SKM-1 (cell line): ENCODE results near the gene SOX5.

Experiments
- DNase-seq: peaks from one replicate; lab custom pipeline; 2025; ENCODE audit not compliant: unreplicated experiment; lab: John Stamatoyannopoulos, UW

The SOX5 gene

DNA sequence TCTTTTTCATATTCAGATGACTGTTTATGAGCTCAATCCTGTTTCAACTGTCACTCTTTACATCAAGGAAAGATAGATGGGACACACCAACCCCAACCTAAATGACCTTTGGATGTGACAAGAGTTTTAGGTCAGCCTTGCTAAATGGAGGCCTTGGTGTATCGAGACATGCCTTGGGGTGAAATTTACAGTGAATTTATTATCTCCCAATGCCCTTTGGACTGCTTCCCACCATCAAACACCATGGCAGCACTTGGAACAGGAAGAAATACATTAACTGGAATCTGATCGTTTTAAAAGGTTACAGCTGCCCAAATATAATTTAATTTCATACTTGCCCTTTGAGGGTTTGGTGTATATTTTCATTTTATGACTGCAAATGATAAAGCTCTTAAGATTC, 327.6 kb downstream of the SOX5 start:
- no peak for DNase-seq

- no peak for DNase-seq
Measured at GRCh38 chr12:23618718-23619117, 330.8 kb downstream of the SOX5 start.

- no peak for DNase-seq
Measured at GRCh38 chr12:23617749-23618148, 331.7 kb downstream of the SOX5 start.

DNA sequence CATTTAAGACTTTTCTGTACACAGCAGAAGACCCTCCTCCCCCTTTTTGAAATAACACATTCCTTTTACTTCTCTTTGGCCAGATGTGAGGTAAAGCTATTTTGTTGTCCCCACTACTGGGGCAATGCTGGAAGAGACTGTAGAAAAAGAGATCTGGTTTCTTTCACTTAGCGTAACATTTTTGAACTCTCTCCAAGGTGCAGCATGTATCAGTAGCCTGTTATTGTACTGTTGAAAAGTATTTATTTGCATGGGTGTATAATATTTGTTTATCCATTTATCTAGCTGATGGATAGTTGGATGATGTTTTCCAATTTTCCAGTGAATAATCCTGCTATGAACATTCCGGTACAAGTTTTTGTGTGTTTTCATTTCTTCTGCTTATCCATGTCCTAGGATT, 335.2 kb downstream of the SOX5 start:
- no peak for DNase-seq

DNA sequence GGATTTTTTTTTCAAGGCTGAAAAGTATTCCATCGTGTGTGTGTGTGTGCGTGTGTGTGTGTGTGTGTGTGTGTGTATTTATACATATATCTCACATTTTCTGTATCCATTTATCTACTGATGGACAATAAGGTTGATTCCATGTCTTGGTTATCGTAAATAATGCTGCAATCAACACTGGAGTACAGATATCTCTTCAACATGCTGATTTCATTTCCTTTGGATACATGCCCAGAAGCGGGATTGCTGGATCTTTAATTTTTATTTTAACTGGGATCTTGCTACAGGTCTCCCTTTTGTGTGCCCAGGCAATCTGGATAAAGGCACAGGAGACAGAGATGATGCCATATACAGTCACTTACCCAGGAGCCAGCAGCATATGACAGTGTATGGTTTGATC, 338.1 kb downstream of the SOX5 start:
- DNase-seq: no peak

DNA sequence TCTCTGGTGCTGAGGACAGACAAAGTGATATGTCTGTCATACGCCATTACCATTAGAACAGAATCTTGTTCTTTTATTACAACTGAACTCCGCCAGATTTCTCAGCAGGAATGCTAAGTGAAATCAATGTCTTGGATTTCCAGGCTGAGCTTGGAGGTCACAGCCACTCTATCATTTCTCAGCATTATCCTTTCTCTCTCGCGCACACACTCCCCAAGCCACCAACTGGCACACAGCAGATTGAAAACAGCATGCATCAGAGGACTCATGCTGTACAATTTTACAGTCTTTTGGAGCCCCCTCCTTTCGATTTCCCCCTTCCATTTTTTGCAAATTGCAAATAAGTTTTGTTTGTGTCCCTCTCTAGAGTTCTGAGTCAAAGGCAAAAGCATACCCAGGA, 348.6 kb downstream of the SOX5 start:
- DNase-seq: no peak

DNA sequence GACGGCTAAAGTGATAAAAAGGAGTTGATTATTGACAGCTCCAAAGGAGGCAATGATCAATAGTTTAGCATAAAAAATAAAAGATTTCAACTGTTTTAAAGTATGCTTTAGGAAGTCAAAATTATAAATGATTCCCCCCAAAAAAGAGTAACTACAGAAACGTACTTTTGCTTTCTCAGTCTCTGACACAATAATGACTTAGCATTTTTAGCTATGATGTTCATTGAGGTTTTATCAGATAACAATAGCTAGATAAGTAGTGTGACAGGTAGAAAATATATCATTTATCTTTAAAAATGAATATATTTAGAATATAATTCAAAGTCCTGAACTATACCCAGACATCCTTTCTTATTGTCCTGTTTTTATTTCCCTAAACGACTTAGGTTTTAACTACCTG, 352.9 kb downstream of the SOX5 start:
- no peak for DNase-seq

- DNase-seq: no peak
Measured at GRCh38 chr12:23587833-23588559, 361.5 kb downstream of the SOX5 start.

DNA sequence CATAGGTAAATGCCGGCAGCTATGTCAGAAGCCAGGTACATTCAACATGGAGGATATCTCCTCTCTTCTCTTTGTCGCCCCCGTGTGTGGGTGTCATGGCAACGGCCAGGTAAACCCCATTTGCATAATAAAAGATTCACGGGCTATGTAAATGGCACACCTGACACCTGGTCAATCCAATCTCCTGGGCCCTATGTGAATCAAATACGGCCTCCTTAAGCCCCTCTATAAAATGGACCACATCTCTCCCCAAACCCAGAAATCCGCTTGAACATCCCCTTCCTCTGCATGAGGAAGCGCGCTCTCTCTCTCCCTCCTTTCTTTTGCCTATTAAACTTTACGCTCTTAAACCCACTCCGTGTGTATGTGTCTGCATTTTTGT, 363.7 kb downstream of the SOX5 start:
- DNase-seq: no peak

- no peak for DNase-seq
Measured at GRCh38 chr12:23585156-23585781, 364.2 kb downstream of the SOX5 start.

- no peak for DNase-seq
Measured at GRCh38 chr12:23581913-23582312, 367.6 kb downstream of the SOX5 start.

DNA sequence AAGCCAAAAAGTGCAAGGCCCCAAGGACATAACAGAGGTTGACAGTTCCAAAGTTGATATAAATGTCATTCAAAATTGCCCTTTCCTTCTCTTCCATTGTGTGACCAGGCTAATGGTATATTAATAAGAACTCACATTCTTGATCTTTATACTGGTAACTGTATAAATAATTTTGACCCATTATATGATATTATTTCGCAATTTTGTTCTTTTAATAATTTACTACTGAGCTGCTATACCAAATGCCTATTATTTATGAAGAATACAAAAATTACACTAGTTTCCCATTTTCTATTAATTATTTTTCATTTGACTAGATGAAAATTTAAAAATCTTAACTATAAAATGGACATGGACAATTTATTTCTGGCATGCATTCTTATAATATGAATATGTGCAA, 370.2 kb downstream of the SOX5 start:
- no peak for DNase-seq

- DNase-seq: no peak
Measured at GRCh38 chr12:23576372-23576771, 373.1 kb downstream of the SOX5 start.

- no peak for DNase-seq
Measured at GRCh38 chr12:23569356-23569755, 380.1 kb downstream of the SOX5 start.

DNA sequence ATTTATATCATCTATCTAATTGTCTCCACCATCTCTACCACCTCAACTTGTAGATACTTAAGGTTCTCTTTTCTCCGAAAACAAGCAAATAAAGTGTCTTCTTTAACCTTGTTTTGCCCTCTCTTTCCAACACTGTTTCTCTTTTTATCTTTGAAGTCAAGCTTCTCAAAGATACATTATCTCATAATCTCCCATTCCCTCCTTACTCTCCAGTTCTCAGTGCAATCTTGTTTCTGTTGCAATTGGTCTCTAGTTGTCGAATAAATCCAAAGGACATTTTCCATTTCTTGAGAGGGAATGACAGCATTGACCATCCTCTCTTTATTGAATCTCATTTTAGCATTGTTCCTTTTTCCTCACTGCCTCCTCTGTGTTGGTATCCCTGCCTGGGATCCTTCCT, 383.3 kb downstream of the SOX5 start:
- no peak for DNase-seq

- DNase-seq: no peak
Measured at GRCh38 chr12:23564451-23565152, 384.9 kb downstream of the SOX5 start.

DNA sequence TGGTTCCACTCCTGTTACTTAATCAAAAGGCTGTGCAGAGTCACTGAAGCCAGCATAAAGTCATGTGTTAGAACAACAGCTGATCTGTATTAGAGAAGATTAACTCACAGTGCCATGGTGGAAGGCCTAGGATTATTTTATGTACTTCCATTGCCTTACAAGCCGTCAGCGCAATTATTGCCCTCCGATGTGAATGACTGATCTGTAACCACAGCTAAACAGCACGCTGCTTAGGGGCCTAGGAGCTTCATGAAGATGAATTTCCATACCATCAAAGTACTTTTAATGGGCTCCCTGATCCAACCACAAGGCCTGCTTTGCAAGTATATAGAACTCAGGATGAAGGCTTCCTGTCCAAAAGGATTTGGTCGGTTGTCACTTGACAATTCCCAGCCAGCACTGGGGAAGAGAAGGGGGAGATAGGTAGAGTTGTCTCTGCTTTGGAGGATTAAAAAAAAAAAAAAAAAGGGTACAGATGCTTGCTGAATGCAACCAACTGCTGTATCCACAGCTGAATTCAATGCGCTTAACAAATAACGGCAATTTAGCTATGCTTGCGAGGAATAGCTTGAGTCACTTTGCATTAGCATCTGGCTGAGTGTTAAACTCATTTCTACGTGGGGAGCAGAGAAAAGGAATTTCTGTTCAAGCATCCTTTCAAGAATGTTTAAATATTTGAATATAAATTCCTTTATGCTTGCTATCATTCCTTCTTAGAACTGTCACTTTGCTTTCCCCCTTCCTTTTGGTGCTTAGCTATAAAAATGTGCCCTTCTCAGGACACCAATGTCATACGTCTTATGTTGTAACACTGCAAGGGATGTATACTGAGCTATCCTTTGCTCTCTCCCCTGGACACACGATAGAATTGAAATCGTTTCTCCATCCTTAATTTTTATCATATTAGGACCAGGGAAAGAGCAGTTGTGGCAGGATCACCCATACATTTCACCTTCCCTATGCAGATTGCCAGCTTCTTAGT, 387.8 kb downstream of the SOX5 start:
- DNase-seq: no peak

DNA sequence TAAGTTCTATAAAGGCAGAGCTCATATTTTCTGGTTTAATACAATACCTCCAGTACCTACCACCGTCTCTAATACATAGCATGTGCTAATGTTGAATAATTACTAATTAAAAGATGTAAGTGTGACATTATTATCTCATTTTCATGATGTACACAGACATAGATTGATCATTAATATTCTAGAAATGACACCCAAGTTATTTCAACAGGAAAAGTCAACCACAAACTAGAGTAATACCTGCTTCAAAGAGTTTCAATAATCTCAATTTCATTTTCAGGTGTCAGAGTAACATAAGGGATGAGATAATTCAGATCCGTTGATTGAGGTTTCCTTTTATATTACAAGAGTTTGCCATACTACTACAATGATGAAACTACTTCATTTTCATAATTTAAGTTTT, 388.9 kb downstream of the SOX5 start:
- DNase-seq: no peak

DNA sequence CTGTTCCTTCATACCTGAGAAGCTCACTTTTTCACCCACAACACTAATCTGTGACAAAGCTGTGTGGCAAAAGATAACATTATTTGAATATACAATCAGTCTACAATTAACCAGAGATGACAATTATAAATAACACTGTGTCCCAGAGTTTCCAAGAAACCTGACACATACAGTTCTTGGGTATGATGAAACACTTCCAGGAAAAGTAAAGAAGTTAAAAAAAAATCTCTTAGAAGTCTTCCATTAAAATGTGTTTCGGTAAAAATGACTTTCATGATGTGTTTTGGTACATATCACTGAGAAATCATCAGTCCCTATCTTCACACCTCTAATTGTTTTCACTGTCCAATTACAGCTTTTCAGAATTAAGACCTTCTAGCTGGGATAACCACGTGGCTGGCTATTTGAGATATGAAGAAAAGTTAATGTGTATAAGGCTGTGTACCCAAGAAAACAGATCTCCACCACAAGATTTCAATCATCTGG, 390.2 kb downstream of the SOX5 start:
- no peak for DNase-seq

DNA sequence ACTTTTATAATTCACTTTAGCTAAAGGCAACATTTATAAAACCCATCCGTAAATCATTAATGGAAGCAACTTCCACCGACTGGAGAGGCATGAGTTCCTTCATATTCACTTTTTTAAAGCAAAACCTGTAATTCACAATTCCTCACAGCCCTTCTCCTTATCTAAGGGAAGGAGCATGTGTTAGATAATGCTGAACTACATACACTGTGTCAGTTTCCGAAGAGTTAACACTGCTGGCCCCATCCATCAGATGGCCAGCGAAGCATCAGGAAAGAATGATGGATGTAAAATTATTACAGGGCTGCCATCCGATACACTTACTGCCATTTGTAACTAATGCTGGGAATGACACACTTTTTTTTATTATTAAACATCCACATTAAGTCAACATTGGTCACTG, 392.8 kb downstream of the SOX5 start:
- DNase-seq: no peak

- DNase-seq: no peak
Measured at GRCh38 chr12:23555825-23556207, 393.7 kb downstream of the SOX5 start.
